IMR-90 (cell line): ENCODE data around the gene EHBP1.

Experiments
- BHLHE40 ChIP-seq: fragments of 150-350 bp; IDR thresholded peaks from 2 replicates; pipeline ENCODE4 v1.6.1; 2016; ENCODE audit warnings: mild to moderate bottlenecking, low read depth, low read length
- CEBPB ChIP-seq: IDR thresholded peaks from 2 replicates; pipeline ENCODE4 v1.6.1; 2012; ENCODE audit warnings: low read depth, low read length, improper control_type of control experiment
- FOS ChIP-seq: fragments of 150-350 bp; IDR thresholded peaks from 2 replicates; pipeline ENCODE4 v1.6.1; 2016; ENCODE audit warnings: low read depth, low read length
- MXI1 ChIP-seq: IDR thresholded peaks from 2 replicates; pipeline ENCODE4 v1.6.1; 2012; ENCODE audit warnings: low read depth, mild to moderate bottlenecking, low read length, moderate library complexity, borderline replicate concordance
- POLR2A ChIP-seq: IDR thresholded peaks from 2 replicates; pipeline ENCODE4 v1.6.1; 2012; ENCODE audit warnings: mild to moderate bottlenecking, low read depth, low read length
- RAD21 ChIP-seq: IDR thresholded peaks from 2 replicates; pipeline ENCODE4 v1.6.1; 2012; ENCODE audit warnings: low read length, improper control_type of control experiment
- RFX5 ChIP-seq: IDR thresholded peaks from 2 replicates; pipeline ENCODE4 v1.8.0; 2012; ENCODE audit warnings: low read depth, mild to moderate bottlenecking, low read length, moderate library complexity
- SMC3 ChIP-seq: fragments of 150-350 bp; IDR thresholded peaks from 2 replicates; pipeline ENCODE4 v1.6.1; 2016; ENCODE audit warnings: low read depth, mild to moderate bottlenecking, antibody characterized with exemption, low read length, moderate library complexity
- TF ChIP-seq, protein P1 (sequence below): conservative IDR thresholded peaks from 2 replicates; pipeline ENCODE4 v1.5.1; 2012; ENCODE audit warnings: mild to moderate bottlenecking, low read depth, low read length, improper control_type of control experiment
- TF ChIP-seq, protein P2 (sequence below): fragments of 150-350 bp; IDR thresholded peaks from 2 replicates; pipeline ENCODE4 v1.6.1; 2017; ENCODE audit warnings: mild to moderate bottlenecking, antibody characterized with exemption, low read length, low read depth
- TF ChIP-seq, protein P3 (sequence below): fragments of 150-350 bp; IDR thresholded peaks from 2 replicates; pipeline ENCODE4 v1.6.1; 2016; ENCODE audit warnings: low read depth, mild to moderate bottlenecking, low read length, moderate library complexity, borderline replicate concordance

DNA sequence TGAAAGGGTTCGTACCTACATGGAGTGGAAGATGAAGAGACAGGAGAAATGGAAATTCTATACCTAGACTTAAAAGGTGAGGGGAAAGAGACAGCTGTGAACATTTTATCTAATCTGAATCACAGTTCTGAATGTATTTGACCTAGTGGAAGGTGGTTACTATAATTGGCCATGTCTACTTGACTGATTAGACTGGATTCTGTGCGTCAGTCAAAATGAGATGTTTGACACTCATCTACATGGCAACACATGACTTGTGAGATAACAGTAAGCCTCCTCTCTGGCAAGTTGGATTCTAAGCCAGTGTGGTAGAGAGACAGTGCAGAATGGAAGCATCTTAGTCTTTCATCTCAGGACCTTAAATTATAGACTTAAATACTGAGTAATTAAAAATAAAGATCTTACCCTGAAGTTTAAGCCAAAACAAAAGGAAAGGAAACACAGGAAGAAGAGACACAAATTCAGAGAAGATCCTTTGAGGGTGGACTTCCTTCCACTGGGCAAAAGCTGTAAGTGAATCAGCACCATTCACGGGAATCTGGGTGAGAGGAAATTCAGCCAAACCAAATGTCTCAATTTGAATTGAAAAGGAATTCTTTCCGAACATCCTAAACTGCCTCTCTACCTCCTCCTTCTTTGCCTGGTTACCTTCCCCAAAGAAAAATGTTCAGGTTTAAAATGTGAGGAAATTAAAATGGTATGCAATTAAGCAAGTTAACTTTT lies 121.6 kb downstream of the EHBP1 start:
- TF ChIP-seq, protein P1, sequence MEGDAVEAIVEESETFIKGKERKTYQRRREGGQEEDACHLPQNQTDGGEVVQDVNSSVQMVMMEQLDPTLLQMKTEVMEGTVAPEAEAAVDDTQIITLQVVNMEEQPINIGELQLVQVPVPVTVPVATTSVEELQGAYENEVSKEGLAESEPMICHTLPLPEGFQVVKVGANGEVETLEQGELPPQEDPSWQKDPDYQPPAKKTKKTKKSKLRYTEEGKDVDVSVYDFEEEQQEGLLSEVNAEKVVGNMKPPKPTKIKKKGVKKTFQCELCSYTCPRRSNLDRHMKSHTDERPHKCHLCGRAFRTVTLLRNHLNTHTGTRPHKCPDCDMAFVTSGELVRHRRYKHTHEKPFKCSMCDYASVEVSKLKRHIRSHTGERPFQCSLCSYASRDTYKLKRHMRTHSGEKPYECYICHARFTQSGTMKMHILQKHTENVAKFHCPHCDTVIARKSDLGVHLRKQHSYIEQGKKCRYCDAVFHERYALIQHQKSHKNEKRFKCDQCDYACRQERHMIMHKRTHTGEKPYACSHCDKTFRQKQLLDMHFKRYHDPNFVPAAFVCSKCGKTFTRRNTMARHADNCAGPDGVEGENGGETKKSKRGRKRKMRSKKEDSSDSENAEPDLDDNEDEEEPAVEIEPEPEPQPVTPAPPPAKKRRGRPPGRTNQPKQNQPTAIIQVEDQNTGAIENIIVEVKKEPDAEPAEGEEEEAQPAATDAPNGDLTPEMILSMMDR: no peak
- TF ChIP-seq CEBPB (no peak), POLR2A (no peak), RFX5 (no peak), MXI1 (no peak), RAD21 (no peak), BHLHE40 (no peak), SMC3 (no peak), FOS (no peak)
- TF ChIP-seq, protein P2, sequence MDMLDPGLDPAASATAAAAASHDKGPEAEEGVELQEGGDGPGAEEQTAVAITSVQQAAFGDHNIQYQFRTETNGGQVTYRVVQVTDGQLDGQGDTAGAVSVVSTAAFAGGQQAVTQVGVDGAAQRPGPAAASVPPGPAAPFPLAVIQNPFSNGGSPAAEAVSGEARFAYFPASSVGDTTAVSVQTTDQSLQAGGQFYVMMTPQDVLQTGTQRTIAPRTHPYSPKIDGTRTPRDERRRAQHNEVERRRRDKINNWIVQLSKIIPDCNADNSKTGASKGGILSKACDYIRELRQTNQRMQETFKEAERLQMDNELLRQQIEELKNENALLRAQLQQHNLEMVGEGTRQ: no peak
- TF ChIP-seq, protein P3, sequence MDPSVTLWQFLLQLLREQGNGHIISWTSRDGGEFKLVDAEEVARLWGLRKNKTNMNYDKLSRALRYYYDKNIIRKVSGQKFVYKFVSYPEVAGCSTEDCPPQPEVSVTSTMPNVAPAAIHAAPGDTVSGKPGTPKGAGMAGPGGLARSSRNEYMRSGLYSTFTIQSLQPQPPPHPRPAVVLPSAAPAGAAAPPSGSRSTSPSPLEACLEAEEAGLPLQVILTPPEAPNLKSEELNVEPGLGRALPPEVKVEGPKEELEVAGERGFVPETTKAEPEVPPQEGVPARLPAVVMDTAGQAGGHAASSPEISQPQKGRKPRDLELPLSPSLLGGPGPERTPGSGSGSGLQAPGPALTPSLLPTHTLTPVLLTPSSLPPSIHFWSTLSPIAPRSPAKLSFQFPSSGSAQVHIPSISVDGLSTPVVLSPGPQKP: no peak
